ENCODE results near the gene ATP10A.
"Not testable (repeated sequence)": the region's sequence is repeated elsewhere in the genome, so short reads cannot be mapped to it uniquely, and the experiment has no call there.

The ATP10A gene

GRCh38 chr15:25884370-25884769 lies 21.2 kb upstream of the ATP10A start:
- H3K4me1 ChIP-seq (ENCODE audit: control insufficient read depth, insufficient read depth, low read length): no peaks in the 10 kb centered on the region
- WGBS, 2 experiments: 56 to 60% methylated on average over 5 of the region's 5 CpGs
- no peak overlapping the region for H3K27ac ChIP-seq (ENCODE audit: insufficient read depth, low read depth, low read length, poor library complexity, severe bottlenecking)
- no peaks in the 10 kb centered on the region for H3K9me3 ChIP-seq (ENCODE audit: control insufficient read depth, low read length)
- no peak overlapping the region for H3K4me3 ChIP-seq (ENCODE audit: insufficient read depth, low read depth, low read length)
- H3K27me3 ChIP-seq (ENCODE audit: control insufficient read depth, insufficient read depth, low read length, poor library complexity, severe bottlenecking): no peaks in the 10 kb centered on the region
- H3K36me3 ChIP-seq (ENCODE audit: control insufficient read depth, insufficient read depth, low read length): no peaks in the 10 kb centered on the region

- Histone ChIP-seq H3K27me3 (ENCODE audit: control insufficient read depth, insufficient read depth, low read length, poor library complexity, severe bottlenecking) (no peaks in the 10 kb centered on the region), H3K4me3 (ENCODE audit: insufficient read depth, low read depth, low read length) (no peak overlapping the region), H3K9me3 (ENCODE audit: control insufficient read depth, low read length) (no peaks in the 10 kb centered on the region), H3K27ac (ENCODE audit: insufficient read depth, low read depth, low read length, poor library complexity, severe bottlenecking) (no peak overlapping the region), H3K36me3 (ENCODE audit: control insufficient read depth, insufficient read depth, low read length) (no peaks in the 10 kb centered on the region), H3K4me1 (ENCODE audit: control insufficient read depth, insufficient read depth, low read length) (no peaks in the 10 kb centered on the region)
- WGBS, 2 experiments: 82 to 91% methylated on average over 3 to 6 of the region's 6 CpGs
Measured at GRCh38 chr15:25883463-25884259, 20.5 kb upstream of the ATP10A start.

- 92 to 93% methylated on average over 2 of the region's 2 CpGs for WGBS, 2 experiments
- Histone ChIP-seq H3K9me3 (ENCODE audit: control insufficient read depth, low read length) (no peaks in the 10 kb centered on the region), H3K27ac (ENCODE audit: insufficient read depth, low read depth, low read length, poor library complexity, severe bottlenecking) (no peak overlapping the region), H3K4me3 (ENCODE audit: insufficient read depth, low read depth, low read length) (no peak overlapping the region), H3K36me3 (ENCODE audit: control insufficient read depth, insufficient read depth, low read length) (no peaks in the 10 kb centered on the region), H3K4me1 (ENCODE audit: control insufficient read depth, insufficient read depth, low read length) (no peaks in the 10 kb centered on the region), H3K27me3 (ENCODE audit: control insufficient read depth, insufficient read depth, low read length, poor library complexity, severe bottlenecking) (no peaks in the 10 kb centered on the region)
Measured at GRCh38 chr15:25882466-25882865, 19.3 kb upstream of the ATP10A start.

GRCh38 chr15:25880877-25881276 lies 17.8 kb upstream of the ATP10A start:
- H3K9me3 ChIP-seq (ENCODE audit: control insufficient read depth, low read length); H3K27ac ChIP-seq (ENCODE audit: insufficient read depth, low read depth, low read length, poor library complexity, severe bottlenecking); H3K4me1 ChIP-seq (ENCODE audit: control insufficient read depth, insufficient read depth, low read length); H3K36me3 ChIP-seq (ENCODE audit: control insufficient read depth, insufficient read depth, low read length); H3K27me3 ChIP-seq (ENCODE audit: control insufficient read depth, insufficient read depth, low read length, poor library complexity, severe bottlenecking); H3K4me3 ChIP-seq (ENCODE audit: insufficient read depth, low read depth, low read length): not testable (repeated sequence)
- WGBS, 2 experiments: 89 to 93% methylated on average over 6 of the region's 6 CpGs

- H3K9me3 ChIP-seq (ENCODE audit: control insufficient read depth, low read length): no peaks in the 10 kb centered on the region
- no peaks in the 10 kb centered on the region for H3K36me3 ChIP-seq (ENCODE audit: control insufficient read depth, insufficient read depth, low read length)
- H3K4me3 ChIP-seq (ENCODE audit: insufficient read depth, low read depth, low read length): no peak overlapping the region
- H3K27me3 ChIP-seq (ENCODE audit: control insufficient read depth, insufficient read depth, low read length, poor library complexity, severe bottlenecking): no peaks in the 10 kb centered on the region
- no peaks in the 10 kb centered on the region for H3K4me1 ChIP-seq (ENCODE audit: control insufficient read depth, insufficient read depth, low read length)
- 94 to 96% methylated on average over 1 of the region's 1 CpG for WGBS, 2 experiments
- no peak overlapping the region for H3K27ac ChIP-seq (ENCODE audit: insufficient read depth, low read depth, low read length, poor library complexity, severe bottlenecking)
Measured at GRCh38 chr15:25880411-25880810, 17.3 kb upstream of the ATP10A start.

GRCh38 chr15:25879438-25879837 lies 16.3 kb upstream of the ATP10A start:
- Histone ChIP-seq H3K9me3 (ENCODE audit: control insufficient read depth, low read length) (no peaks in the 10 kb centered on the region), H3K4me1 (ENCODE audit: control insufficient read depth, insufficient read depth, low read length) (no peaks in the 10 kb centered on the region), H3K4me3 (ENCODE audit: insufficient read depth, low read depth, low read length) (no peak overlapping the region), H3K27me3 (ENCODE audit: control insufficient read depth, insufficient read depth, low read length, poor library complexity, severe bottlenecking) (no peaks in the 10 kb centered on the region), H3K36me3 (ENCODE audit: control insufficient read depth, insufficient read depth, low read length) (no peaks in the 10 kb centered on the region), H3K27ac (ENCODE audit: insufficient read depth, low read depth, low read length, poor library complexity, severe bottlenecking) (no peak overlapping the region)
- 95 to 97% methylated on average over 4 of the region's 4 CpGs for WGBS, 2 experiments

- no peaks in the 10 kb centered on the region for H3K36me3 ChIP-seq (ENCODE audit: control insufficient read depth, insufficient read depth, low read length)
- H3K27ac ChIP-seq (ENCODE audit: insufficient read depth, low read depth, low read length, poor library complexity, severe bottlenecking): no peak overlapping the region
- H3K9me3 ChIP-seq (ENCODE audit: control insufficient read depth, low read length): no peaks in the 10 kb centered on the region
- H3K4me1 ChIP-seq (ENCODE audit: control insufficient read depth, insufficient read depth, low read length): no peaks in the 10 kb centered on the region
- H3K4me3 ChIP-seq (ENCODE audit: insufficient read depth, low read depth, low read length): no peak overlapping the region
- 81 to 86% methylated on average over 6 to 7 of the region's 7 CpGs for WGBS, 2 experiments
- H3K27me3 ChIP-seq (ENCODE audit: control insufficient read depth, insufficient read depth, low read length, poor library complexity, severe bottlenecking): no peaks in the 10 kb centered on the region
Measured at GRCh38 chr15:25877681-25878080, 14.6 kb upstream of the ATP10A start.

- Histone ChIP-seq H3K27ac (ENCODE audit: insufficient read depth, low read depth, low read length, poor library complexity, severe bottlenecking) (no peak overlapping the region), H3K4me1 (ENCODE audit: control insufficient read depth, insufficient read depth, low read length) (no peaks in the 10 kb centered on the region), H3K9me3 (ENCODE audit: control insufficient read depth, low read length) (no peaks in the 10 kb centered on the region), H3K27me3 (ENCODE audit: control insufficient read depth, insufficient read depth, low read length, poor library complexity, severe bottlenecking) (no peaks in the 10 kb centered on the region), H3K4me3 (ENCODE audit: insufficient read depth, low read depth, low read length) (no peak overlapping the region), H3K36me3 (ENCODE audit: control insufficient read depth, insufficient read depth, low read length) (no peaks in the 10 kb centered on the region)
- 87 to 89% methylated on average over 18 of the region's 18 CpGs for WGBS, 2 experiments
Measured at GRCh38 chr15:25876231-25877140, 13.4 kb upstream of the ATP10A start.

- 93 to 94% methylated on average over 5 to 7 of the region's 7 CpGs for WGBS, 2 experiments
- no peaks in the 10 kb centered on the region for H3K4me1 ChIP-seq (ENCODE audit: control insufficient read depth, insufficient read depth, low read length)
- H3K27ac ChIP-seq (ENCODE audit: insufficient read depth, low read depth, low read length, poor library complexity, severe bottlenecking): no peak overlapping the region
- no peaks in the 10 kb centered on the region for H3K27me3 ChIP-seq (ENCODE audit: control insufficient read depth, insufficient read depth, low read length, poor library complexity, severe bottlenecking)
- H3K36me3 ChIP-seq (ENCODE audit: control insufficient read depth, insufficient read depth, low read length): no peaks in the 10 kb centered on the region
- H3K4me3 ChIP-seq (ENCODE audit: insufficient read depth, low read depth, low read length): no peak overlapping the region
- H3K9me3 ChIP-seq (ENCODE audit: control insufficient read depth, low read length): no peaks in the 10 kb centered on the region
Measured at GRCh38 chr15:25875566-25875965, 12.4 kb upstream of the ATP10A start.

- no peaks in the 10 kb centered on the region for H3K27me3 ChIP-seq (ENCODE audit: control insufficient read depth, insufficient read depth, low read length, poor library complexity, severe bottlenecking)
- H3K4me1 ChIP-seq (ENCODE audit: control insufficient read depth, insufficient read depth, low read length): no peaks in the 10 kb centered on the region
- no peak overlapping the region for H3K27ac ChIP-seq (ENCODE audit: insufficient read depth, low read depth, low read length, poor library complexity, severe bottlenecking)
- H3K9me3 ChIP-seq (ENCODE audit: control insufficient read depth, low read length): no peaks in the 10 kb centered on the region
- H3K36me3 ChIP-seq (ENCODE audit: control insufficient read depth, insufficient read depth, low read length): no peaks in the 10 kb centered on the region
- H3K4me3 ChIP-seq (ENCODE audit: insufficient read depth, low read depth, low read length): no peak overlapping the region
Measured at GRCh38 chr15:25874379-25874778, 11.3 kb upstream of the ATP10A start.
